SU-DHL-6 (cell line): Measurements from ENCODE around the gene UTF1.

Experiments
- EZH2phosphoT487 ChIP-seq: fragments of 200-600 bp; sonication (generic), shearing (Covaris generic); conservative IDR thresholded peaks from 2 replicates; pipeline ENCODE4 v1.6.1; 2018; ENCODE audit warnings: mild to moderate bottlenecking, antibody characterized with exemption, low read length, moderate library complexity, mixed read lengths
- TF ChIP-seq, protein P1 (sequence below): fragments of 200-600 bp; sonication (generic); IDR thresholded peaks from one replicate; pipeline ENCODE4 v1.5.1; 2017; ENCODE audit warnings: antibody characterized with exemption, mild to moderate bottlenecking, low read length, moderate library complexity; ENCODE audit not compliant: insufficient read depth, poor library complexity, severe bottlenecking

DNA sequence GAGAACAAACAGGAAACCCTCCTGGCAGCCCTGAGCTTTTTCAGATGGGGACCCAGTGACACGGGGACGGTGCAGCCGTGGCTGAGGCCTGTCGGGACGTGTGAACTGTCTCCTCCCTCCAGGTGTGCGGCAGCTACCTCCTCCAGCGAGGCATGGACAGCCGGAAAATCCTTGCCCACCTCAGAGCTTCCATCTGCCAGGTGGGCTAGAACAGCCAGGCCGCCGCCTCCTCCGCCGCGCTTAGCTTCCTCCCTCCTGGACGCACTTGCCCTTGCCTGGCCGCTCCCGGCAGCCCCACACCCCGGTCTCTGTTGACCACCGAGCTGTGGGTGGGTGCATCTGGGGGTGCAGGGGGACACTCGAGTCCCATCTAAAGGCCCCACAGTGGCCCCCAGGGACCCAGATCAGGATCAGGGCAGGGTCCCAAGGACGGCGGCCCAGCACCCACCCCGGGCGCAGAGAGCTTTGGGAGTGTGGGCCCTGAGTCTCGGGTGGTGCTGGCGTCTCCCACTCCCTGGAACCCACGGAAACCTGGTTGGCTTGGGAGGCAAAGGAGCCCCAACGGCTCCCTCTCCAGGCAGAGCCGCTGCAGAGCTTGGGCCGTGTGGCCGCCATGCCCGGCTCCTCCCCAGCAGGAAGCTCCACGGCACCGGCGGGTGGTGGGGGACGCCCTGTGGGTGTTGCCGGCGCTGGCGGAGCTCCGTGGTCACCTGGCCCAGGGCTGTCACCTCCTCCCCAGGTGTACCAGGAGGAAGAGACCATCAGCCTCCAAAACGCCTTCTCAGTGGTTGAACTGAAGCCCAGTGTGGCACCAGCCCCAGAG lies 32.9 kb upstream of the UTF1 start:
- TF ChIP-seq, protein P1, sequence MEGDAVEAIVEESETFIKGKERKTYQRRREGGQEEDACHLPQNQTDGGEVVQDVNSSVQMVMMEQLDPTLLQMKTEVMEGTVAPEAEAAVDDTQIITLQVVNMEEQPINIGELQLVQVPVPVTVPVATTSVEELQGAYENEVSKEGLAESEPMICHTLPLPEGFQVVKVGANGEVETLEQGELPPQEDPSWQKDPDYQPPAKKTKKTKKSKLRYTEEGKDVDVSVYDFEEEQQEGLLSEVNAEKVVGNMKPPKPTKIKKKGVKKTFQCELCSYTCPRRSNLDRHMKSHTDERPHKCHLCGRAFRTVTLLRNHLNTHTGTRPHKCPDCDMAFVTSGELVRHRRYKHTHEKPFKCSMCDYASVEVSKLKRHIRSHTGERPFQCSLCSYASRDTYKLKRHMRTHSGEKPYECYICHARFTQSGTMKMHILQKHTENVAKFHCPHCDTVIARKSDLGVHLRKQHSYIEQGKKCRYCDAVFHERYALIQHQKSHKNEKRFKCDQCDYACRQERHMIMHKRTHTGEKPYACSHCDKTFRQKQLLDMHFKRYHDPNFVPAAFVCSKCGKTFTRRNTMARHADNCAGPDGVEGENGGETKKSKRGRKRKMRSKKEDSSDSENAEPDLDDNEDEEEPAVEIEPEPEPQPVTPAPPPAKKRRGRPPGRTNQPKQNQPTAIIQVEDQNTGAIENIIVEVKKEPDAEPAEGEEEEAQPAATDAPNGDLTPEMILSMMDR: no peak
- TF ChIP-seq EZH2phosphoT487: no peak
